ENCODE results near the gene CXCR4.

Gene CXCR4

GRCh38 chr2:136119717-136120675, 2.0 kb upstream of the CXCR4 start:
- peaks cover under 1% of the 10 kb centered on the region; the same call in 1 of the 2 replicates for H3K36me3 ChIP-seq (ENCODE audit: insufficient read depth, low read depth, low read length)
- H3K9ac ChIP-seq (ENCODE audit: low read depth, low read length), result no peak overlapping the region
- no peaks in the 10 kb centered on the region for H3K9me3 ChIP-seq (ENCODE audit: insufficient read depth, low read depth, low read length)
- H3K27ac ChIP-seq (ENCODE audit: low read length), result no peak overlapping the region
- H3K4me1 ChIP-seq (ENCODE audit: insufficient read depth, low read length), result peaks cover 10% of the 10 kb centered on the region; the same call in 1 of the 2 replicates
- peaks cover 68% of the 10 kb centered on the region for H3K27me3 ChIP-seq (ENCODE audit: insufficient read depth, low read length)
- H3K4me3 ChIP-seq (ENCODE audit: low read length), result peak overlapping the region; percentile 79

- Histone ChIP-seq H3K9me3 (ENCODE audit: insufficient read depth, low read depth, low read length) (no peaks in the 10 kb centered on the region), H3K27ac (ENCODE audit: low read length) (no peak overlapping the region), H3K36me3 (ENCODE audit: insufficient read depth, low read depth, low read length) (peaks cover 4% of the 10 kb centered on the region; the same call in 1 of the 2 replicates), H3K9ac (ENCODE audit: low read depth, low read length) (no peak overlapping the region; the same call in 1 of the 2 replicates), H3K4me3 (ENCODE audit: low read length) (peak overlapping the region; percentile 79), H3K27me3 (ENCODE audit: insufficient read depth, low read length) (peaks cover 72% of the 10 kb centered on the region), H3K4me1 (ENCODE audit: insufficient read depth, low read length) (peaks cover 10% of the 10 kb centered on the region; the same call in 1 of the 2 replicates)
Observed at GRCh38 chr2:136118819-136119716, 1.1 kb upstream of the CXCR4 start.

- Histone ChIP-seq H3K9ac (ENCODE audit: low read depth, low read length) (peak overlapping the region; percentile 49; the same call in 1 of the 2 replicates), H3K27me3 (ENCODE audit: insufficient read depth, low read length) (peaks cover 77% of the 10 kb centered on the region), H3K4me1 (ENCODE audit: insufficient read depth, low read length) (peaks cover 13% of the 10 kb centered on the region; the same call in 1 of the 2 replicates), H3K27ac (ENCODE audit: low read length) (no peak overlapping the region), H3K9me3 (ENCODE audit: insufficient read depth, low read depth, low read length) (no peaks in the 10 kb centered on the region), H3K4me3 (ENCODE audit: low read length) (peak overlapping the region; percentile 79), H3K36me3 (ENCODE audit: insufficient read depth, low read depth, low read length) (peaks cover 9% of the 10 kb centered on the region; the same call in 1 of the 2 replicates)
Observed at GRCh38 chr2:136117391-136117841, 533 bp downstream of the CXCR4 start.

- peaks cover 77% of the 10 kb centered on the region for H3K27me3 ChIP-seq (ENCODE audit: insufficient read depth, low read length)
- no peaks in the 10 kb centered on the region for H3K9me3 ChIP-seq (ENCODE audit: insufficient read depth, low read depth, low read length)
- peak overlapping the region; percentile 79 for H3K4me3 ChIP-seq (ENCODE audit: low read length)
- H3K36me3 ChIP-seq (ENCODE audit: insufficient read depth, low read depth, low read length), result peaks cover 9% of the 10 kb centered on the region; the same call in 1 of the 2 replicates
- H3K27ac ChIP-seq (ENCODE audit: low read length), result no peak overlapping the region
- peak overlapping the region; percentile 49; the same call in 1 of the 2 replicates for H3K9ac ChIP-seq (ENCODE audit: low read depth, low read length)
- H3K4me1 ChIP-seq (ENCODE audit: insufficient read depth, low read length), result peaks cover 13% of the 10 kb centered on the region; the same call in 1 of the 2 replicates
Observed at GRCh38 chr2:136116813-136117390, 1.0 kb downstream of the CXCR4 start.

- H3K4me3 ChIP-seq (ENCODE audit: low read length), result peak overlapping the region; percentile 79
- no peaks in the 10 kb centered on the region for H3K9me3 ChIP-seq (ENCODE audit: insufficient read depth, low read depth, low read length)
- H3K27me3 ChIP-seq (ENCODE audit: insufficient read depth, low read length), result peaks cover 71% of the 10 kb centered on the region
- H3K4me1 ChIP-seq (ENCODE audit: insufficient read depth, low read length), result peaks cover 13% of the 10 kb centered on the region; the same call in 1 of the 2 replicates
- H3K36me3 ChIP-seq (ENCODE audit: insufficient read depth, low read depth, low read length), result peaks cover 9% of the 10 kb centered on the region; the same call in 1 of the 2 replicates
- H3K9ac ChIP-seq (ENCODE audit: low read depth, low read length), result peak overlapping the region; percentile 49; the same call in 1 of the 2 replicates
- H3K27ac ChIP-seq (ENCODE audit: low read length), result no peak overlapping the region
Observed at GRCh38 chr2:136116151-136116812, 1.7 kb downstream of the CXCR4 start.

- H3K27ac ChIP-seq (ENCODE audit: low read length), result no peak overlapping the region
- H3K4me3 ChIP-seq (ENCODE audit: low read length), result peak overlapping the region; percentile 79; the same call in 1 of the 2 replicates
- H3K36me3 ChIP-seq (ENCODE audit: insufficient read depth, low read depth, low read length), result peaks cover 9% of the 10 kb centered on the region; the same call in 1 of the 2 replicates
- H3K9me3 ChIP-seq (ENCODE audit: insufficient read depth, low read depth, low read length), result no peaks in the 10 kb centered on the region
- H3K27me3 ChIP-seq (ENCODE audit: insufficient read depth, low read length), result peaks cover 61% of the 10 kb centered on the region
- H3K4me1 ChIP-seq (ENCODE audit: insufficient read depth, low read length), result peaks cover 7% of the 10 kb centered on the region; the same call in 1 of the 2 replicates
- no peak overlapping the region for H3K9ac ChIP-seq (ENCODE audit: low read depth, low read length)
Observed at GRCh38 chr2:136115183-136115761, 2.7 kb downstream of the CXCR4 start.

GRCh38 chr2:136114382-136114781, 3.6 kb downstream of the CXCR4 start:
- H3K4me1 ChIP-seq (ENCODE audit: insufficient read depth, low read length), result peaks cover 3% of the 10 kb centered on the region; the same call in 1 of the 2 replicates
- H3K9ac ChIP-seq (ENCODE audit: low read depth, low read length), result no peak overlapping the region
- H3K36me3 ChIP-seq (ENCODE audit: insufficient read depth, low read depth, low read length), result peaks cover 9% of the 10 kb centered on the region; the same call in 1 of the 2 replicates
- H3K9me3 ChIP-seq (ENCODE audit: insufficient read depth, low read depth, low read length), result no peaks in the 10 kb centered on the region
- peaks cover 52% of the 10 kb centered on the region for H3K27me3 ChIP-seq (ENCODE audit: insufficient read depth, low read length)
- no peak overlapping the region for H3K4me3 ChIP-seq (ENCODE audit: low read length)
- H3K27ac ChIP-seq (ENCODE audit: low read length), result no peak overlapping the region

GRCh38 chr2:136113209-136113971, 4.6 kb downstream of the CXCR4 start:
- Histone ChIP-seq H3K4me1 (ENCODE audit: insufficient read depth, low read length) (peaks cover 3% of the 10 kb centered on the region; the same call in 1 of the 2 replicates), H3K4me3 (ENCODE audit: low read length) (no peak overlapping the region), H3K9me3 (ENCODE audit: insufficient read depth, low read depth, low read length) (no peaks in the 10 kb centered on the region), H3K36me3 (ENCODE audit: insufficient read depth, low read depth, low read length) (peaks cover 9% of the 10 kb centered on the region; the same call in 1 of the 2 replicates), H3K27me3 (ENCODE audit: insufficient read depth, low read length) (peaks cover 42% of the 10 kb centered on the region), H3K9ac (ENCODE audit: low read depth, low read length) (no peak overlapping the region), H3K27ac (ENCODE audit: low read length) (no peak overlapping the region)

GRCh38 chr2:136112317-136113208, 5.4 kb downstream of the CXCR4 start:
- Histone ChIP-seq H3K27me3 (ENCODE audit: insufficient read depth, low read length) (peaks cover 35% of the 10 kb centered on the region), H3K27ac (ENCODE audit: low read length) (no peak overlapping the region), H3K4me3 (ENCODE audit: low read length) (no peak overlapping the region), H3K36me3 (ENCODE audit: insufficient read depth, low read depth, low read length) (peaks cover 9% of the 10 kb centered on the region; the same call in 1 of the 2 replicates), H3K9me3 (ENCODE audit: insufficient read depth, low read depth, low read length) (no peaks in the 10 kb centered on the region), H3K4me1 (ENCODE audit: insufficient read depth, low read length) (peaks cover 3% of the 10 kb centered on the region; the same call in 1 of the 2 replicates), H3K9ac (ENCODE audit: low read depth, low read length) (no peak overlapping the region; the same call in 1 of the 2 replicates)

Data from iPS-20b (cell line).